WI38 (cell line): ENCODE results near the gene OR8G5.
"Not testable (repeated sequence)": the region's sequence is repeated elsewhere in the genome, so short reads cannot be mapped to it uniquely, and the experiment has no call there.

Source experiments
- H3K4me3 ChIP-seq: 2 replicates; pipeline ENCODE4 v1.5.1; 2011; ENCODE audit warnings: low read depth, mild to moderate bottlenecking, control low read depth, low read length
- CTCF ChIP-seq: IDR thresholded peaks from 2 replicates; pipeline ENCODE4 v1.5.1; 2012; ENCODE audit warnings: low read depth, mild to moderate bottlenecking, control low read depth, low read length

Gene OR8G5

GRCh38 chr11:124222407-124222806 lies 33.8 kb upstream of the OR8G5 start:
- no peak overlapping the region for H3K4me3 ChIP-seq
- TF ChIP-seq CTCF, result no peak

DNA sequence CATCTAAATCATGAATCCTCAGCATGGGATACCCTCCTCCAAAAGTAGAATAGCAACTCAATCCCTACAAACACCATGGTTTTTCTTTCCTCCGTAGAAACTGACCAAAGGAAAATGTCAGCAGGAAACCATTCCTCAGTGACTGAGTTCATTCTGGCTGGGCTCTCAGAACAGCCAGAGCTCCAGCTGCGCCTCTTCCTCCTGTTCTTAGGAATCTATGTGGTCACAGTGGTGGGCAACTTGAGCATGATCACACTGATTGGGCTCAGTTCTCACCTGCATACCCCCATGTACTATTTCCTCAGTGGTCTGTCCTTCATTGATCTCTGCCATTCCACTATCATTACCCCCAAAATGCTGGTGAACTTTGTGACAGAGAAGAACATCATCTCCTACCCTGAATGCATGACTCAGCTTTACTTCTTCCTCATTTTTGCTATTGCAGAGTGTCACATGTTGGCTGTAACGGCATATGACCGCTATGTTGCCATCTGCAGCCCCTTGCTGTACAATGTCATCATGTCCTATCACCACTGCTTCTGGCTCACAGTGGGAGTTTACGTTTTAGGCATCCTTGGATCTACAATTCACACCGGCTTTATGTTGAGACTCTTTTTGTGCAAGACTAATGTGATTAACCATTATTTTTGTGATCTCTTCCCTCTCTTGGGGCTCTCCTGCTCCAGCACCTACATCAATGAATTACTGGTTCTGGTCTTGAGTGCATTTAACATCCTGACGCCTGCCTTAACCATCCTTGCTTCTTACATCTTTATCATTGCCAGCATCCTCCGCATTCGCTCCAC lies 31.4 kb upstream of the OR8G5 start:
- not testable (repeated sequence) for H3K4me3 ChIP-seq

GRCh38 chr11:124225471-124225870 lies 30.7 kb upstream of the OR8G5 start:
- no peak overlapping the region for H3K4me3 ChIP-seq
- TF ChIP-seq CTCF, result no peak

GRCh38 chr11:124233376-124233775 lies 22.8 kb upstream of the OR8G5 start:
- TF ChIP-seq CTCF, result no peak
- no peak overlapping the region for H3K4me3 ChIP-seq

GRCh38 chr11:124238512-124238911 lies 17.7 kb upstream of the OR8G5 start:
- no peak for TF ChIP-seq CTCF
- H3K4me3 ChIP-seq, result no peak overlapping the region

DNA sequence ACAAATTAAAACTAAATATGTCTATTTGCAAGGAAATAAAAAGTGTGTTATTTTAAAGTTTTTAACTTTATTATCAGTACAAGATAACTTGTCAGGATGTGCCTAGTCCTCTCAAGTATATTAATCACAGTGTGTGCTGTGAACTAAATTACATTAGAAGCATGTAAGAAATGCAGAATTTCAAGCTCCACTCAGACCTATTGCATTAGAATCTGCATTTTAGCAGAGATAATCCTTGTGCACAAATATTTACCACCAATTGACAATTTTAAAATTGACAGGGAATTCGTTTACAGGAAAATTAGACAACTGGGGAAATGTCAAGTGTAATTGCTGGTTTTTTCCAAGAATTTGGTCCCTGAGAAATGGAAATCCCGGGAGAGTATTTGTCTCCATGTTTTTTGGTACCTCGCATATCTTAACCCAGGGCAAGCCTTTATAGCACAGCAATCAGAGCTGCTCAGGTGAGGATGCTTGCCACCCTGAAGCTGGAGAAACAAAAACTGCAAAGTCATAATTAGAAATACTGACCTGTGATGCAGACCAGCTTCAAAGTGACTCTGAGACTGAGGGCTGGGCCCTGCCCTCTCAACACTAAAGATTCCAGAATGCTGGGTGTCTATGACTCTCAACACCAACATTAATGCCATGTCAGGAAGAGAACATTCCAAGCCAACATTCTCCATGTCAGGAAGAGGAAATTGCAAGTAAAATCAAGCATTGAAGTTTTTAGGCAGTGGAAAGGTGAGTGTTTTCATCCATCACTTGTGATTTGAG lies 15.4 kb upstream of the OR8G5 start, which contains the start of gene OR8G1:
Gene OR8G1 (plus strand): TSS at position 475 of the 777 bp plus-strand sequence. CDS start 8,581 bp downstream, outside the sequence.
- TF ChIP-seq CTCF, result no peak
- no peak within 1 kb of the TSS for H3K4me3 ChIP-seq

DNA sequence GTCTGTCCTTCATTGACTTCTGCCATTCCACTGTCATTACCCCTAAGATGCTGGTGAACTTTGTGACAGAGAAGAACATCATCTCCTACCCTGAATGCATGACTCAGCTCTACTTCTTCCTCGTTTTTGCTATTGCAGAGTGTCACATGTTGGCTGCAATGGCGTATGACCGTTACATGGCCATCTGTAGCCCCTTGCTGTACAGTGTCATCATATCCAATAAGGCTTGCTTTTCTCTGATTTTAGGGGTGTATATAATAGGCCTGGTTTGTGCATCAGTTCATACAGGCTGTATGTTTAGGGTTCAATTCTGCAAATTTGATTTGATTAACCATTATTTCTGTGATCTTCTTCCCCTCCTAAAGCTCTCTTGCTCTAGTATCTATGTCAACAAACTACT lies 6.3 kb upstream of the OR8G5 start:
- H3K4me3 ChIP-seq, result not testable (repeated sequence)

DNA sequence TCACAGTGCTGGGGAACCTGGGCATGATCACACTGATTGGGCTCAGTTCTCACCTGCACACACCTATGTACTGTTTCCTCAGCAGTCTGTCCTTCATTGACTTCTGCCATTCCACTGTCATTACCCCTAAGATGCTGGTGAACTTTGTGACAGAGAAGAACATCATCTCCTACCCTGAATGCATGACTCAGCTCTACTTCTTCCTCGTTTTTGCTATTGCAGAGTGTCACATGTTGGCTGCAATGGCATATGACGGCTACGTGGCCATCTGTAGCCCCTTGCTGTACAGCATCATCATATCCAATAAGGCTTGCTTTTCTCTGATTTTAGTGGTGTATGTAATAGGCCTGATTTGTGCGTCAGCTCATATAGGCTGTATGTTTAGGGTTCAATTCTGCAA lies 8.9 kb downstream of the OR8G5 start:
- not testable (repeated sequence) for H3K4me3 ChIP-seq

GRCh38 chr11:124270886-124271285 lies 14.7 kb downstream of the OR8G5 start:
- H3K4me3 ChIP-seq, result not testable (repeated sequence)
